ENCODE results near the gene ATF7.
"Not testable (repeated sequence)": the region's sequence is repeated elsewhere in the genome, so short reads cannot be mapped to it uniquely, and the experiment has no call there.

Gene ATF7

GRCh38 chr12:53594897-53595615 lies 31.1 kb downstream of the ATF7 start:
- DNase-seq: no peak

GRCh38 chr12:53593707-53594106 lies 32.5 kb downstream of the ATF7 start:
- no peak for DNase-seq

GRCh38 chr12:53593031-53593430 lies 33.2 kb downstream of the ATF7 start:
- DNase-seq: no peak

GRCh38 chr12:53592426-53592825 lies 33.8 kb downstream of the ATF7 start:
- DNase-seq: no peak

- DNase-seq: no peak
These were observed 34.6 kb downstream of the ATF7 start for GRCh38 chr12:53591301-53592206.

- no peak for DNase-seq
These were observed 35.5 kb downstream of the ATF7 start for GRCh38 chr12:53590652-53591051.

- no peak for DNase-seq
These were observed 36.3 kb downstream of the ATF7 start for GRCh38 chr12:53589915-53590314.

- no peak for DNase-seq
These were observed 36.8 kb downstream of the ATF7 start for GRCh38 chr12:53589423-53589822.

GRCh38 chr12:53588123-53588522 lies 38.1 kb downstream of the ATF7 start:
- no peak for DNase-seq

- no peak for DNase-seq
These were observed 39.4 kb downstream of the ATF7 start for GRCh38 chr12:53586745-53587144.

- DNase-seq: no peak
These were observed 40.6 kb downstream of the ATF7 start for GRCh38 chr12:53585448-53586125.

GRCh38 chr12:53579545-53579955 lies 46.6 kb downstream of the ATF7 start:
- DNase-seq: no peak

- no peak for DNase-seq
These were observed 47.4 kb downstream of the ATF7 start for GRCh38 chr12:53578783-53579182.

GRCh38 chr12:53577941-53578352 lies 48.2 kb downstream of the ATF7 start:
- DNase-seq: no peak

- DNase-seq: peak; percentile 81
These were observed 50.5 kb downstream of the ATF7 start for GRCh38 chr12:53575502-53576249.

- DNase-seq: no peak
These were observed 53.9 kb downstream of the ATF7 start for GRCh38 chr12:53572134-53572758.

GRCh38 chr12:53571295-53571694 lies 54.9 kb downstream of the ATF7 start:
- no peak for DNase-seq

GRCh38 chr12:53568809-53569557 lies 57.2 kb downstream of the ATF7 start:
- peak; percentile 87 for DNase-seq

GRCh38 chr12:53567961-53568808 lies 58.0 kb downstream of the ATF7 start:
- no peak for DNase-seq

- not testable (repeated sequence) for DNase-seq
These were observed 60.8 kb downstream of the ATF7 start for GRCh38 chr12:53565376-53565775.
